Measurements from ENCODE around the gene ZFPM1.

GRCh38 chr16:88527937-88528743, 75.1 kb downstream of the ZFPM1 start:
- no peak for TF ChIP-seq CTCF (IDR thresholded peaks at IDR 0.05 in 2 of 3, conservative IDR thresholded peaks at IDR 0.05 in 1 of 3; ENCODE audit: borderline replicate concordance in 1 of 3, insufficient read depth in 1 of 3, low read depth in 2 of 3, low read length in 2 of 3)
- no peak for TF ChIP-seq EZH2phosphoT487 (IDR thresholded peaks at IDR 0.05; ENCODE audit: borderline replicate concordance)

Data from HCT116 (cell line).